NOMO-1 (cell line): ENCODE results near the gene TMEM178B.

Experiments
- DNase-seq, 2 experiments: peaks; one replicate each; lab custom pipeline; 2025; ENCODE audit not compliant: unreplicated experiment in 2 of 2; lab: John Stamatoyannopoulos, UW

The TMEM178B gene

GRCh38 chr7:141455723-141456122 lies 381.9 kb downstream of the TMEM178B start:
- DNase-seq = no peak

- DNase-seq = no peak
These were observed 382.4 kb downstream of the TMEM178B start for GRCh38 chr7:141456298-141456697.

- no peak for DNase-seq
These were observed 382.8 kb downstream of the TMEM178B start for GRCh38 chr7:141456711-141457110.

- no peak for DNase-seq
These were observed 387.2 kb downstream of the TMEM178B start for GRCh38 chr7:141460781-141461715.

- no peak for DNase-seq
These were observed 388.1 kb downstream of the TMEM178B start for GRCh38 chr7:141461924-141462323.

GRCh38 chr7:141462958-141463357 lies 389.1 kb downstream of the TMEM178B start:
- DNase-seq = no peak

- no peak for DNase-seq
These were observed 390.1 kb downstream of the TMEM178B start for GRCh38 chr7:141463986-141464385.

- DNase-seq = no peak
These were observed 390.7 kb downstream of the TMEM178B start for GRCh38 chr7:141464551-141464950.

- DNase-seq = no peak
These were observed 392.5 kb downstream of the TMEM178B start for GRCh38 chr7:141466151-141466904.

- no peak for DNase-seq
These were observed 394.5 kb downstream of the TMEM178B start for GRCh38 chr7:141468341-141468740.

GRCh38 chr7:141475679-141476078 lies 401.8 kb downstream of the TMEM178B start:
- DNase-seq = peak; percentile 38 to 81

GRCh38 chr7:141477865-141478264 lies 404.0 kb downstream of the TMEM178B start:
- DNase-seq = no peak

GRCh38 chr7:141478845-141479244 lies 405.0 kb downstream of the TMEM178B start:
- DNase-seq = no peak

- DNase-seq = no peak
These were observed 407.1 kb downstream of the TMEM178B start for GRCh38 chr7:141480953-141481352.

- DNase-seq = no peak
These were observed 408.1 kb downstream of the TMEM178B start for GRCh38 chr7:141481971-141482370.

GRCh38 chr7:141483044-141483443 lies 409.2 kb downstream of the TMEM178B start:
- no peak for DNase-seq

GRCh38 chr7:141484907-141485306 lies 411.0 kb downstream of the TMEM178B start:
- no peak for DNase-seq

GRCh38 chr7:141486959-141487358 lies 413.1 kb downstream of the TMEM178B start:
- no peak for DNase-seq

GRCh38 chr7:141490474-141490873 lies 416.6 kb downstream of the TMEM178B start:
- no peak for DNase-seq

- DNase-seq = no peak
These were observed 421.2 kb downstream of the TMEM178B start for GRCh38 chr7:141495057-141495456.

- no peak for DNase-seq
These were observed 423.5 kb downstream of the TMEM178B start for GRCh38 chr7:141497391-141497790.

GRCh38 chr7:141500608-141501007 lies 426.7 kb downstream of the TMEM178B start:
- no peak for DNase-seq
